Glutamatergic neuron (in vitro differentiated cells): ENCODE data around the gene DNAJC5G. TPM values are rescaled to one million over a fixed set of nuclear protein-coding genes. Genes with fewer than 3 reads are reported as not detected.

ENCODE experiments used
- DNase-seq: peaks from one replicate; pipeline ENCODE4 v3.0.0; 2022
- H3K27ac Mint-ChIP-seq: one replicate; pipeline ENCODE4 v1.8.0; 2020; ENCODE audit warnings: mild to moderate bottlenecking, mixed read lengths, inconsistent platforms; ENCODE audit not compliant: unreplicated experiment
- H3K27me3 Mint-ChIP-seq: one replicate; pipeline ENCODE4 v1.8.0; 2020; ENCODE audit warnings: mild to moderate bottlenecking, moderate library complexity, mixed read lengths, inconsistent platforms; ENCODE audit not compliant: unreplicated experiment
- H3K36me3 Mint-ChIP-seq: one replicate; pipeline ENCODE4 v1.8.0; 2020; ENCODE audit warnings: mild to moderate bottlenecking, mixed read lengths, inconsistent platforms; ENCODE audit not compliant: unreplicated experiment
- H3K4me1 Mint-ChIP-seq: one replicate; pipeline ENCODE4 v1.8.0; 2020; ENCODE audit warnings: mild to moderate bottlenecking, low read depth, mixed read lengths, inconsistent platforms; ENCODE audit not compliant: unreplicated experiment
- H3K4me3 Mint-ChIP-seq: one replicate; pipeline ENCODE4 v1.8.0; 2020; ENCODE audit warnings: mild to moderate bottlenecking, mixed read lengths, inconsistent platforms; ENCODE audit not compliant: unreplicated experiment
- H3K9me3 Mint-ChIP-seq: one replicate; pipeline ENCODE4 v1.8.0; 2020; ENCODE audit warnings: mild to moderate bottlenecking, moderate library complexity, mixed read lengths, inconsistent platforms; ENCODE audit not compliant: unreplicated experiment
- long read RNA-seq: library from polyadenylated mRNA; unstranded; transcript quantifications from one replicate; pipeline ENCODE4 v2.0.0, GENCODE V29; 2020; ENCODE audit not compliant: unreplicated experiment
- total RNA-seq: library from RNA; stranded (reverse); fragmentation: NEBNext Ultra II Directional; extraction: Animal tissue kit (Norgen Biotek cat#: 25700); gene quantifications from one replicate; pipeline ENCODE4 v1.2.1, GENCODE V29; 2021; ENCODE audit not compliant: unreplicated experiment
- TF ChIP-seq, protein P1 (sequence below): fragments of 200-600 bp; sonication (generic); IDR thresholded peaks from one replicate; pipeline ENCODE4 v1.5.0; 2021; ENCODE audit not compliant: partially characterized antibody, unreplicated experiment

Gene DNAJC5G, protein sequence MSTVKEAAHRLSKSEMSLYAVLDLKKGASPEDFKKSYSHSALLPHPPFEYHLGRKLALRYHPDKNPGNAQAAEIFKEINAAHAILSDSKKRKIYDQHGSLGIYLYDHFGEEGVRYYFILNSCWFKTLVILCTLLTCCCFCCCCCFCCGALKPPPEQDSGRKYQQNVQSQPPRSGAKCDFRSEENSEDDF
- not detected for total RNA-seq
- long read RNA-seq = 0 reads

DNA sequence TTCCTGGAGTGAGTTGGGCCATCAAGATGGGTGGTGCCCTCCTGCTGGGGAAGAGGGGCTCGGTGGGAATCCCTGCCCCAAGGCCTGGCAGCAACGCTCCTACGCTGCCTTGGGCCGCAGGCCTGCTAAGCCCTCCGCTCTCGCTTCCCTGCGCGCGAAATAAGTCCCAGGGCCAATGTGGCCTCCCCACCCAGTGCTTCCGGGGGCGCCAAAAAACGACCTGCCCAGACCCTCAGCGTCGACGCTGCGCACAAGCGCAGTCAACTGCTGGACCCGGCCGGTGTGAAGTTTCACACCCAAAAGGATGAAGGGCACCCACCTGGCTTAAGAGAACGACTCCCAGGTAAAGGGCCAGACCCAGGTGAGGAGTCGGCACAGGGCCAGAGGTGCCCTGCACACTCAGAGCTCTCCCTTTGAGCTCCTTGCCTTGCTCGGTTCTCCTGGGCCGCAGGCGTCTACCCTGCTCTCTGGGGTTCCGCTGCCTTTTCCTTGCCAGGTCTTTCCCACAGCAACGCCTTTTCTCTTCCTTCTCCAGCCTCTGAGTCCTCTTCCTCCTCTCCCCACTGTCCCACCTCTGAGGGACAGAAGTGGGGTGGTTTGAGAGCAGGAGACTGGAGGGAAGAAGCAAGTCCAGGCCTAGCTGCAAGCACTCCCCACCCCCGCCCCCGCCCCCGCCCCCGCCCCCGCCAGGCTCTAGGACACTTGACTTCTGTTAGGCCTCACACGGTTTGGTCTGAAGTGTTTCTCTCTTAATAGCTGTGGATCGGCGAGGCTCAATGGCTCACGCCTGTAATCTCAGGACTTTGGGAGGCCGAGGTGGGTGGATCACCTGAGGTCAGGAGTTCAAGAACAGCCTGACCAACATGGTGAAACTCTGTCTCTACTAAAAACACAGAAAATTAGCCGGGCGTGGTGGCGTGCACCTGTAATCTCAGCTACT lies at the start of gene DNAJC5G:
Gene DNAJC5G (plus strand): TSS at position 223 of the 940 bp plus-strand sequence. CDS start 1,296 bp downstream, outside the sequence.
- no peak within 1 kb of the TSS for H3K4me3 Mint-ChIP-seq
- no peak within 1 kb of the TSS for H3K27ac Mint-ChIP-seq
- H3K4me1 Mint-ChIP-seq = no peaks in the 10 kb centered on the region
- no peaks in the 10 kb centered on the region for H3K36me3 Mint-ChIP-seq
- no peak for DNase-seq
- H3K27me3 Mint-ChIP-seq = no peaks in the 10 kb centered on the region
- peaks cover 2% of the 10 kb centered on the region for H3K9me3 Mint-ChIP-seq
- TF ChIP-seq, protein P1, sequence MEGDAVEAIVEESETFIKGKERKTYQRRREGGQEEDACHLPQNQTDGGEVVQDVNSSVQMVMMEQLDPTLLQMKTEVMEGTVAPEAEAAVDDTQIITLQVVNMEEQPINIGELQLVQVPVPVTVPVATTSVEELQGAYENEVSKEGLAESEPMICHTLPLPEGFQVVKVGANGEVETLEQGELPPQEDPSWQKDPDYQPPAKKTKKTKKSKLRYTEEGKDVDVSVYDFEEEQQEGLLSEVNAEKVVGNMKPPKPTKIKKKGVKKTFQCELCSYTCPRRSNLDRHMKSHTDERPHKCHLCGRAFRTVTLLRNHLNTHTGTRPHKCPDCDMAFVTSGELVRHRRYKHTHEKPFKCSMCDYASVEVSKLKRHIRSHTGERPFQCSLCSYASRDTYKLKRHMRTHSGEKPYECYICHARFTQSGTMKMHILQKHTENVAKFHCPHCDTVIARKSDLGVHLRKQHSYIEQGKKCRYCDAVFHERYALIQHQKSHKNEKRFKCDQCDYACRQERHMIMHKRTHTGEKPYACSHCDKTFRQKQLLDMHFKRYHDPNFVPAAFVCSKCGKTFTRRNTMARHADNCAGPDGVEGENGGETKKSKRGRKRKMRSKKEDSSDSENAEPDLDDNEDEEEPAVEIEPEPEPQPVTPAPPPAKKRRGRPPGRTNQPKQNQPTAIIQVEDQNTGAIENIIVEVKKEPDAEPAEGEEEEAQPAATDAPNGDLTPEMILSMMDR = no peak

DNA sequence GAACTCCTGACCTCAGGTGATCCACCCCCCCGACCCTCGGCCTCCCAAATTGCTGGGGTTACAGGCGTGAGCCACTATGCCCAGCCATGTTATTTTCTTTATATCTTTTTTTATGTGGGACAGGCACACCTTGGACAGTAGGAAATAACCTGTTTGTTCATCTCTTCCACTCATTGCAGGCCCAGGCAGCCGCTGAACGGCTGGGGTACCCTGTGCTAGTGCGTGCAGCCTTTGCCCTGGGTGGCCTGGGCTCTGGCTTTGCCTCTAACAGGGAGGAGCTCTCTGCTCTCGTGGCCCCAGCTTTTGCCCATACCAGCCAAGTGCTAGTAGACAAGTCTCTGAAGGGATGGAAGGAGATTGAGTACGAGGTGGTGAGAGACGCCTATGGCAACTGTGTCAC lies 49.7 kb upstream of the DNAJC5G start:
- Mint-ChIP-seq H3K9me3 (no peaks in the 10 kb centered on the region), H3K36me3 (no peaks in the 10 kb centered on the region), H3K27ac (no peak overlapping the region), H3K4me3 (no peak overlapping the region), H3K27me3 (peaks cover 5% of the 10 kb centered on the region), H3K4me1 (no peaks in the 10 kb centered on the region)
- TF ChIP-seq, protein P1 = no peak
- DNase-seq = no peak

DNA sequence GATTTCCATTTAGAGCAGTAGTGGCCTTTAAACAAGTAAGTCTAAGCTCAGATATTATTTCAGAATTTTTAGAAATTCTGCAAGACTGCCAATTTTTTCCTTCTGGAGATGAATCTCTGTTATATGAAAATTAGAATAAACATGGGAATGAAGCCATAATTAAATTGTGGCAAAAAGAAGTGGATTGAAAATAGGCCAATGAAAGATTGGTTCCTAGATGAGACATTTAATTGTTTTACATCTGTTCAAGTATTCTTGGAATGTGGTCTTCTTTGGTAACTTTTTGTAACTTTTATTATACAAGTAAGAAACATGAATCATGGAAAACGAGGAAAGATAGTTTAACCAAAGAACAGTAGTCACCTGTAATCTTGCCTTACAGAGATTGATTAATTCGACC lies 47.7 kb upstream of the DNAJC5G start:
- Mint-ChIP-seq H3K27ac (no peak overlapping the region), H3K4me1 (no peaks in the 10 kb centered on the region), H3K9me3 (no peaks in the 10 kb centered on the region), H3K4me3 (no peak overlapping the region), H3K36me3 (no peaks in the 10 kb centered on the region), H3K27me3 (peaks cover 5% of the 10 kb centered on the region)
- no peak for DNase-seq
- TF ChIP-seq, protein P1 = no peak

DNA sequence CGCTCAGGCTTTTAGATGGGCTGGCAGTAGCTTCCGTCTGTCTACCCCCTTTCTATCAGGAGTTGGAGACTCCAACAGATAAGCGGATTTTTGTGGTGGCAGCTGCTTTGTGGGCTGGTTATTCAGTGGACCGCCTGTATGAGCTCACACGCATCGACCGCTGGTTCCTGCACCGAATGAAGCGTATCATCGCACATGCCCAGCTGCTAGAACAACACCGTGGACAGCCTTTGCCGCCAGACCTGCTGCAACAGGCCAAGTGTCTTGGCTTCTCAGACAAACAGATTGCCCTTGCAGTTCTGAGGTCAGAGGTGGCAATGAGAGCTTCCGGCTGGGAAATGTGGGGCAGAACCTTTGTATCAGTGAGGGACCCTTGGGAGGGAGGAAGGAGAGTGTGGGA lies 43.3 kb upstream of the DNAJC5G start:
- no peak overlapping the region for H3K4me3 Mint-ChIP-seq
- TF ChIP-seq, protein P1 = no peak

DNA sequence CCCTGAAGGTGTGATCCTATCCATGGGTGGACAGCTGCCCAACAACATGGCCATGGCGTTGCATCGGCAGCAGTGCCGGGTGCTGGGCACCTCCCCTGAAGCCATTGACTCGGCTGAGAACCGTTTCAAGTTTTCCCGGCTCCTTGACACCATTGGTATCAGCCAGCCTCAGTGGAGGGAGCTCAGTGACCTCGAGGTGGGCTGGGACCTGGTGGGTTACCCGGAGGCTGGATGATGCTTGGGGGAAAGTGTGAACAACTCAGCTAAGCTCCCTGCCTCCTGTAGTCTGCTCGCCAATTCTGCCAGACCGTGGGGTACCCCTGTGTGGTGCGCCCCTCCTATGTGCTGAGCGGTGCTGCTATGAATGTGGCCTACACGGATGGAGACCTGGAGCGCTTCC lies 41.9 kb upstream of the DNAJC5G start:
- Mint-ChIP-seq H3K27ac (no peak overlapping the region), H3K36me3 (peaks cover 13% of the 10 kb centered on the region), H3K9me3 (peaks cover 2% of the 10 kb centered on the region), H3K27me3 (peaks cover 2% of the 10 kb centered on the region), H3K4me1 (no peaks in the 10 kb centered on the region), H3K4me3 (no peak overlapping the region)
- TF ChIP-seq, protein P1 = no peak
- DNase-seq = no peak

More for the DNA sequence above, 43.3 kb upstream of the DNAJC5G start:
- peaks cover 2% of the 10 kb centered on the region for H3K27me3 Mint-ChIP-seq
- H3K9me3 Mint-ChIP-seq = peaks cover 2% of the 10 kb centered on the region
- H3K4me1 Mint-ChIP-seq = no peaks in the 10 kb centered on the region
- peaks cover 13% of the 10 kb centered on the region for H3K36me3 Mint-ChIP-seq
- no peak overlapping the region for H3K27ac Mint-ChIP-seq
- no peak for DNase-seq
